22Rv1 (cell line): Measurements from ENCODE around the gene SMAGP.
A peak's percentile ranks its signal among the peaks of the same experiment; 100 is the strongest.
"Not testable (repeated sequence)": the region's sequence is repeated elsewhere in the genome, so short reads cannot be mapped to it uniquely, and the experiment has no call there.

ENCODE experiments used
- H3K27ac ChIP-seq: fragments of 450-650 bp; 2 replicates; pipeline ENCODE4 v1.5.1; 2017
- ZFX ChIP-seq: fragments of 450-650 bp; IDR thresholded peaks from 2 replicates; pipeline ENCODE4 v1.6.1; 2017; ENCODE audit warnings: antibody characterized with exemption, borderline replicate concordance
- TF ChIP-seq, protein P1 (sequence below): fragments of 450-650 bp; IDR thresholded peaks from 2 replicates; pipeline ENCODE4 v1.5.1; 2017; ENCODE audit warnings: mild to moderate bottlenecking

SMAGP gene

GRCh38 chr12:51270067-51270950 lies at the start of gene SMAGP:
Gene SMAGP, minus strand, starts transcription at chr12:51270415. Its CDS starts 1,137 bp downstream, at chr12:51269278.
- TF ChIP-seq ZFX: no peak
- TF ChIP-seq, protein P1, sequence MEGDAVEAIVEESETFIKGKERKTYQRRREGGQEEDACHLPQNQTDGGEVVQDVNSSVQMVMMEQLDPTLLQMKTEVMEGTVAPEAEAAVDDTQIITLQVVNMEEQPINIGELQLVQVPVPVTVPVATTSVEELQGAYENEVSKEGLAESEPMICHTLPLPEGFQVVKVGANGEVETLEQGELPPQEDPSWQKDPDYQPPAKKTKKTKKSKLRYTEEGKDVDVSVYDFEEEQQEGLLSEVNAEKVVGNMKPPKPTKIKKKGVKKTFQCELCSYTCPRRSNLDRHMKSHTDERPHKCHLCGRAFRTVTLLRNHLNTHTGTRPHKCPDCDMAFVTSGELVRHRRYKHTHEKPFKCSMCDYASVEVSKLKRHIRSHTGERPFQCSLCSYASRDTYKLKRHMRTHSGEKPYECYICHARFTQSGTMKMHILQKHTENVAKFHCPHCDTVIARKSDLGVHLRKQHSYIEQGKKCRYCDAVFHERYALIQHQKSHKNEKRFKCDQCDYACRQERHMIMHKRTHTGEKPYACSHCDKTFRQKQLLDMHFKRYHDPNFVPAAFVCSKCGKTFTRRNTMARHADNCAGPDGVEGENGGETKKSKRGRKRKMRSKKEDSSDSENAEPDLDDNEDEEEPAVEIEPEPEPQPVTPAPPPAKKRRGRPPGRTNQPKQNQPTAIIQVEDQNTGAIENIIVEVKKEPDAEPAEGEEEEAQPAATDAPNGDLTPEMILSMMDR: no peak
- H3K27ac ChIP-seq: peak within 1 kb of the TSS; percentile 66

DNA sequence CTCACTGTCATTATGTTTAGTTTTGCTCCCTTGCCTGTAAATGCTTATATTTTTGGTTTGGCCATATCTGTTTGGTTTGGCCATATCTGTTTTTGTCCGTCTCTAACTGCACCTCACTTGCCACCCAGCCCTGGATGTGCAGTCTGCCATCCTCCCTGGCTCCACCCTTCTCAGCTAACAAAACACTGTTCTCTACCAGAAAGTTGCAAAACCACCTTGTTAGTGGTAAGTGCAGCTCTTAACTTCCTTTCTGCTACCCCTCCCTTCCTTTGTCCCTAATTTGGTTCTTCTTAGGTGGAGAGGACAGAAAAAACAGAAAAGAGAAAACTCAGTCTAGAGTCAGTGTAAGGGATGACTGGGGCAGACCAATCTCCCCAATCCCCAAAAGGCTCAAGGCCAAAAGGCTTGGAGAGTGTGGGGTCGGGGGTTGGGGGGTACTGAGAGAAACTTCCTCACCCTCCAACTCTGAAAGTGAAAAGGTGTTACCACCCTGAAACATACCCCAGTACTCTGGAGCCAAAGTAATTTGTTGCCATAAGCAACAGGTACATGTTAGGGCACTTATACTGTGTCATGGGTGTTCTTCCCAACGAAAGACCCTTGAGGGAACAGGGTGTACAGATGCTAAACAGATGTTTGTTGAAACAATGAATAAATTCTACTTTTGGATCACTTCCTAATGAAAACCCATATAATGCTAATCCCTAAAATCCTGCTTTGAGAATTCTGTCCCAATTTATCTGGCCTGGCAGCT lies 48.8 kb upstream of the SMAGP start:
- TF ChIP-seq, protein P1: no peak
- TF ChIP-seq ZFX: no peak
- no peak overlapping the region for H3K27ac ChIP-seq

DNA sequence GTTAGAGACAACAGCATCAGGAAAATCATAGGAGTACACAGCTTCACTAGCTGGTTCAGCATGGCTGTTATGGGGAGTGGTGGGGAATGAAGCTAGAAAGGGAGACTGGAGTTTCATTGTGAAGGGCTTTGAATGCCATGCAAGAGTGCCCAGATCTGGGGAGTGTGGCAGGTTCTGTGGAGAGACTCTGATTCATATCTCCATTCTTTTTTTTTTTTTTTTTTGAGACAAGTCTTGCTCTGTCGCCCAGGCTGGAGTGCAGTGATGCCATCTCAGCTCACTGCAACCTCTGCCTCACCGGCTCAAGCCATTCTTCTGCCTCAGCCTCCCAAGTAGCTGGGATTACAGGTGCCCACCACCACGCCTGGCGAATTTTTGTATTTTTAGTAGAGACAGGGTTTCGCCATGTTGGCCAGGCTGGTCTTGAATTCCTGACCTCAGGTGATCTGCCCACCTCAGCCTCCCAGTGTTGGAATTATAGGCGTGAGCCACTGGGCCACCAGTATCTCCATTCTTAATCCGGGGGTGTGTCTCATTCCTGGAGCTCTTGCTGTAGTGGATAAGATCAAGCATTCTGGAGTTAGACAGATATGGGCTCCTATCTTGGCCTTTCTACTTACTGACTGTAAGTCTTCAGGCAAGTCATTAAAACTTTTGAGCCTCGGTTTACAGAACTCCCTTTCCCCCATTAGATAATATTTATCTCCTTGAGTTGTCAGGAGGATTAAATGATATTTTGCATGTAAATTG lies 48.0 kb upstream of the SMAGP start:
- not testable (repeated sequence) for H3K27ac ChIP-seq

DNA sequence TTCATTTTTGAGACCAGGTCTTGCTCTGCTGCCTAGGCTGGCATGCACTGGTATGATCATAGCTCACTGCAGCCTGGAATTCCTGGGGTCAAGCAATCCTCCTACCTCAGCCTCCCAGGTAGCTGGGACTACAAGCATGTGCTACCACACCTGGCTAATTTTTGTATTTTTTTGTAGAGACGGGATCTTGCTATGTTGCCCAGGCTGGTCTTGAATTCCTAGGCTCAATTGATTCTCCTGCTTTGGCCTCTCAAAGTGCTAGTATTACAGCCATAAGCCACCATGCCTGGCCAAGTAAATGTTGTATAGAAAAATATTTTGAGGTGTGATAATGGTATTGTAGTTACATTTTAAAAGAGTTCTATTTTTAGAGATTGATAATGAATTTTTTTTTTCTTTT lies 41.2 kb upstream of the SMAGP start:
- H3K27ac ChIP-seq: no peak overlapping the region
- TF ChIP-seq ZFX: no peak
- TF ChIP-seq, protein P1: no peak

GRCh38 chr12:51307655-51308593 lies 37.7 kb upstream of the SMAGP start:
- H3K27ac ChIP-seq: peak overlapping the region; percentile 50
- TF ChIP-seq ZFX: no peak
- TF ChIP-seq, protein P1: no peak

DNA sequence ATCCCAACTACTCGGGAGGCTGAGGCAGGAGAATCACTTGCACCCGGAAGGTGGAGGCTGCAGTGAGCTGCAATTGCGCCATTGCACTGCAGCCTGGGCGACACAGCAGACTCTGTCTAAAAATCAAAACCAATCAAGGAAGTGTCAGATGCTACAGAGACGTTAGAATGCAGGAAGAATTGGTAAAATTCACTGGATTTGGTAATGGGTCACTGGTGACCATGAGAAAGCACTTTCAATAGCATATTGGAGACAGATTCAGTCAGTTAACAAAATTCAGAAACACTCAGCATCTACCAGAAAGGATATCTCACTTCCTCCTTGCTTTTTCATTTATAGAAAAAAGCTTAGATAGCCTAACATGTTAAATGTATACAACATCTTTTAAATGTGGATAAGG lies 36.3 kb upstream of the SMAGP start:
- no peak overlapping the region for H3K27ac ChIP-seq
- TF ChIP-seq, protein P1: no peak
- no peak for TF ChIP-seq ZFX

DNA sequence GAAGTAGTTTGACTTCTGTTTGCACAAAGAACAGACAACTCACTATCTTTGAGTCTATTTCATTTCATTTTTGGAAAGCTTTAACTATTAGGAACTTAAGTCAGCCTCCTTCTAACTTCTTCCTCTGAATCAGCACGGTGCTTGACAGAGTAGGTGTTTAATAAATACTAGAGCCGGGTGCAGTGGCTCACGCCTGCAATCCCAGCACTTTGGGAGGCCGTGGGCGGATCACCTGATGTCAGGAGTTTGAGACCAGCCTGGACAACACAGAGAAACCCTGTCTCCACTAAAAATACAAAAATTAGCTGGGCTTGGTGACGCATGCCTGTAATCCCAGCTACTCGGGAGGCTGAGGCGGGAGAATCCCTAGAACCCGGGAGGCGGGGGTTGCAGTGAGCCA lies 30.6 kb upstream of the SMAGP start:
- H3K27ac ChIP-seq: not testable (repeated sequence)
